PC-9 (cell line): ENCODE data around the gene NOP9.

ENCODE experiments used
- CTCF ChIP-seq: fragments of 200-600 bp; sonication (generic); conservative IDR thresholded peaks from 2 replicates; pipeline ENCODE4 v1.6.1; 2017; ENCODE audit warnings: mixed run types, antibody characterized with exemption, mild to moderate bottlenecking, moderate library complexity
- EZH2 ChIP-seq: fragments of 200-600 bp; sonication (generic); IDR thresholded peaks from 2 replicates; pipeline ENCODE4 v1.8.0; 2017; ENCODE audit warnings: antibody characterized with exemption, low read depth

GRCh38 chr14:24281636-24282035 lies 18.0 kb upstream of the NOP9 start:
- no peak for TF ChIP-seq CTCF
- no peak for TF ChIP-seq EZH2
